GM18526 (cell line): ENCODE measurements around the gene LEPROT.

Experiments
- POLR2A ChIP-seq: IDR thresholded peaks from 3 replicates; pipeline ENCODE4 v1.6.1; 2011; ENCODE audit not compliant: insufficient read length; ENCODE audit errors: extremely low read depth

The LEPROT gene

DNA sequence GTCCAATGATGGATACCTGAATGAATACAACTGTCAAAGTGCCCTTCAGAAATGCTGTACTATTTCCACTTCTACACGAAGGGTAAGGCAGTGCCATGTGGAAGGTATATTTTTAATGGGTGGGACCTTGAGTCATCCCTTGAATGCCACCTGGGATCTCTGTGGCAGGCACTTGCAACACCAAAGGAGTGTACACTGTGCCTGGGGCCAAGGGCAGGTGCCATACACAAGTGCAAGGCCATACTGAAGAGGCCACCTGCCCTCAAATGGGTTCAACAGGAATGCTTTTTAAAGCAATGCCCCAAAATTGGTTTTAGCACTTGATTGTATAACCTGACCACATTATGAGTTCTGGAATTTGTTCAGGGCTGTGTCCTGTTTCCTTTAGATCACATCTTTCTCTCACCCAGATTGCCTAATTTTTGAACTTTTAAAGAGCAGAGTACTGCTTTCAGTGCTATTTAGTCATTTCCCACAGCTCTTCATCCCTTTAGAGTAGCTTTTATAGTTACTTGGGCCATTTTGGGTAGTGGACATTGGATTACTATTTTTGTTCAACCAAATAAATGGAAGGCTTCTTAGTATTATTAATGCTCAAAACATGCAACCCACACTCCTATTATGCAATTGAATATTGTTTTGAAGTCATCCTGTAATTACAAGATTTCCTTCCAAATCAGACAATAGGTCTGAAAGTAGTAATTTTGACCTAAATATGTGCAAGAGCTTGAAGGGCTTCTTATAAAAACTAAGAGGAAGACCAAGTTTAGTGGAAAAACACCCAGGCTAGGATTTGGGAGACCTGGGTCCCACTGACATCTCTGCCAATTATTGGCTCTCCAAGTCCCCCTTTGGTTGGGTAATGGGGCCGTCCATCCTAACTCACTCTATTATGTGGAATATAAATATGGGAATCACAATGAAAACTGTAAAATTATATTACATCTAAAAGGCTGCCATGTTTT, 57.2 kb downstream of the LEPROT start:
- TF ChIP-seq POLR2A = no peak

DNA sequence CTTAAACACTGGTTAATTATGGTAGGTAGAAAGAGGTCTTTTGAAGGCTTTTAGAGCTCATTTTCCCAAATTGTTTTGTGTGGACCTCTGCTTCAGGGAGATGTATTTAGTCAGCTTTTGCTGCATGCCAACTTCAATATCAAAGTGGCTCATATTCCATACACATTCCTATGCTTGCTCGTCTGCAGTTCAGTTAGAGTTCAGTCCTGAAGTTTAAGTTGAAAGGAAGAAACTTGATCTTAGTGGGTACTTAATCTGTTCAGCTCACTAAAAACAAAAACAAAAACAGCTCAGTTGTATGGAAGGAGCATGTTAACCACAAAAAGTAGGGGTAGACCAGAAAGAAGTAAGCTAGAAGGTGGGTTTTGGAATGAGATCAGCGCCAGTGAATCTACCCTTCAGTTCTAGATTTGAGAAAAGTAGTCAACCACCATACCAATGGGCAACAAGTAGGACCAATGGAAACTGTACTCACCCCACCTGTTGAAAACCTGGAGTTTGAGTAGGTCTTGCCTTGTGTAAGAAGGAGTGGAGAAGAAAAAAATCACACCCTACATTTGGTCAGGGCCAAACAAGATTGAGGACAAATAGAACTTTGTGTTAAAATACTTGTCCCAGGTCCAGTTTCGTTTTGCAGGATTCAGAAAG, 58.0 kb downstream of the LEPROT start:
- no peak for TF ChIP-seq POLR2A

DNA sequence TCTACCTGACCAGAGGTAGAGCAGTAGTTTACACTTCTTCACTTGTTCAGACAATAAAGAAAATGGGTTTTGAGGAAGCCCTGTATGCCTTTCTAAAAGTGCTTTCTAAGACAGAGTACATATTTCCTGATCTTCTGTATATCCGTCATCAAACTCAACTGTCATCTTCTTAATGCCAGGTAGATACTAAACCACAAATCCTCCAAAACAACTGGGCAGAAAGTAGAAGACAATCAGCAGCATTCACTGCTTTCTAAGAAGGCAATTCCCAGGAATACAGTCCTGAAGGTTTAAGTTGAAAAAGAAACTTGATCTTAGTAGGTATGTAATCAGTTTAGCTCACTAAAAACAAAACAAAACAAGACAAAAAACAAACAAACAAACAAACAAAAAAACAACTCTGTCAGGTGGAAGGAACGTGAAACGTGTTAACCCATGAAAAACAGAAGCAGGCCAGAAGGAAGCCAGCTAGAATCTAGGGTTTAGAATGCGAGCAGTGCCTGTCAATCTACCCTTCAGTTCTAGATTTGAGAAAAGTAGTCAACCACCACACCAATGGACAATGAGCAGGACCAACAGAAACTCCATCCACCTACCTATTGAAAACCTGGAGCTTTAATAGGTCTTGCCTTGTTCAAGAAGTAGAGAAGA, 59.2 kb downstream of the LEPROT start:
- no peak for TF ChIP-seq POLR2A

DNA sequence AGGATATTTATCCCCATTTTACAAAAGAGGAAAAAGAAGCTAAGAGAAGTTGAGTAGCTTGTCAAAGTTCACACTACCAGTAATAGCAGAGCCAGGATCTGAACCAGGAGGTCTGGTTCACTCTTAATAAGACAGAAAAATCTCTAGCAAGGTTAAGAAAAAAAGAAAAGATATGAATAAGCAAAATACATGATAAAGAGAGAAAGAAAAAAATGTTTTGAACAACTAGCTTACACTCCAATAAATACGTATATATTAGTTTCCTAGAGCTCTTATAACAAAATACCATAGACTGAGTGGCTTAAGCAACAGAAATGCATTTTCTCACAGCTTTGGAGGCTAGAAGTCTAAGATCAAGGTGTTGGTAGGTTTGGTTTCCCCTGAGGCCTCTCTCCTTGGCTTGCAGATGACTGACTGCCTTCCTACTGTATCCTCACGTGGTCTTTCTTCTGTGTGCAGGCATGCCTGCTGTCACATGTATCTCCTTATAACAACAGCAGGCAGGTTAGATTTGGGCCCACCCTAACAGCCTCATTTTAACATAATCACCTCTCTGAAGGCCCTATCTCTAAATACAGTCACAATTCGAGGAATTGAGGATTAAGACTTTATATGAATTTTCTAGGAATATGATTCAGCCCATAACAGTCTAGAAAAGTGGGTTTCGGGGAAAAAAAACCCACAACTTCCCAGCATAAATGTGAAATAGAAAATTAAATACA, 60.4 kb downstream of the LEPROT start:
- no peak for TF ChIP-seq POLR2A

DNA sequence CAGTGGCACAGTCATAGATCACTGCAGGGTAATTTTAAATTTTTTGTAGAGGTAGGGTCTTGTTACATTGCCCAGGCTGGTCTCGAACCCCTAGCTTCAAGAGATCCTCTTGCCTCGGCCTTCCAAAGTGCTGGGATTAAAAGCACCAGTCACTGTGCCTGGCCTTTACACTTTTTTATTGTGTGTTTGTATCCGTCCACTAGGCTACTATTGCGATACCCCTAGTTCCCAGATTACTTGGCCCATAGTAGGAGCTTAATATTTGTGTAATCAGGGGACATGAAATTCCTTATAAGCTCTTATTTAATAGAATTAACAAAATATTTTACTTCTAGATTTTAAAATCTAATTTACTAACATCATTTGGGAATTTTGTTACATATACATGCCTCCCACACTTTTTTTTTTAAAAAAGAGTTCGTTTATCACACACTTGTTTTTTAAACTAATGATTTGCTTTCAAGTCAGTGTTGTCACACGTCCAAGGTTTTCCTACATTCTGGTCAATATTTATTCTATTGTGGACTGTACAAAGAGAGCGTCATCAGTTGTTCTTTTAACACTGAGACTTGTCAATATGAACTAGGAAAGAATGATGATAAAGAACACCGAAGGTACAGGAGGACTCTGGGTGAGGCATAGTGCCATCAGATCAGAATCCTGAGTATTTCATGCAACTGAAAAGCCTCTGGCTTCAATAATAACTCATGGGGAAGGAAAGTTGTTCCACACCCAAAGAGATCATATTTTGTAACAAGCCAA, 63.7 kb downstream of the LEPROT start:
- TF ChIP-seq POLR2A = no peak
